GM19193 (cell line): ENCODE results near the gene MRPS31.
A peak's percentile ranks its signal among the peaks of the same experiment; 100 is the strongest.

ENCODE experiments used
- POLR2A ChIP-seq: IDR thresholded peaks from 4 replicates; pipeline ENCODE4 v1.6.1; 2011; ENCODE audit not compliant: insufficient read depth, insufficient read length; ENCODE audit errors: extremely low read depth

The MRPS31 gene

DNA sequence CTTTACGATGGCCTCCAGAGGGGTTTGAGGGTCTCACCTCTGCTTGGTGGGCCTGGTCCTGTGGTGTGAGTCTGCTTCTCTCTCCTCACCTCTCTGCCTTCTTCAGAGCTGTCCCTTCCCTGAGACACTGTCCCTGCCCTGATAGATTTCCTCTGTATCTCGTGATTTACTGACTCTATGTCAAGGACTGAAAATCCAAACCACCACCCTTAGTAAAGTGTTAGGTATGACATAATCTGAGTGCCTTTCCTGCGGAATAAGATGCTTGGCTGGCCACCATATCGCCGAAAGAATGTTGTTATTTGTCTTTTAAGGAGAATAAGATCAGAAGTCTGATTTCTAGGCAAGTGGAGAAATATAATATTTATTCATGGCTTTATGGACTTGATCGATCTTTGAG, 25.7 kb upstream of the MRPS31 start:
- TF ChIP-seq POLR2A: no peak

GRCh38 chr13:40794414-40795368, 23.7 kb upstream of the MRPS31 start:
- TF ChIP-seq POLR2A: no peak

DNA sequence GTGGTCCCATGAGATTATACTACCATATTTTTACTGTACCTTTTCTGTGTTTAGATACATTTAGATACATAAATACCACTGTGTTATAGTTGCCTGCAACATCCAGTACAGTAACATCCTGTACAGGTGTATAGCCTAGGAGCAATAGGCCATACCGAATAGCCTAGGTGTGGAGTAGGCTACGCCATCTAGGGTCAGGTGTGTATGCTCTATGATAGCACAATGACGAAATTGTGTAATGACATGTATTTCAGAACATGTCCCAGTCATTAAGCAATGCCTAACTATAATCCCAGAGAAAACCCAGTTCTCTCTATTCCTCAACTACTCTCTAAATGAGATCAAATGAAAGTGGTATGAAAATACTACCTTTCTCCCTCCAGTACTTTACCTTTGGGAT, 22.3 kb upstream of the MRPS31 start:
- no peak for TF ChIP-seq POLR2A

DNA sequence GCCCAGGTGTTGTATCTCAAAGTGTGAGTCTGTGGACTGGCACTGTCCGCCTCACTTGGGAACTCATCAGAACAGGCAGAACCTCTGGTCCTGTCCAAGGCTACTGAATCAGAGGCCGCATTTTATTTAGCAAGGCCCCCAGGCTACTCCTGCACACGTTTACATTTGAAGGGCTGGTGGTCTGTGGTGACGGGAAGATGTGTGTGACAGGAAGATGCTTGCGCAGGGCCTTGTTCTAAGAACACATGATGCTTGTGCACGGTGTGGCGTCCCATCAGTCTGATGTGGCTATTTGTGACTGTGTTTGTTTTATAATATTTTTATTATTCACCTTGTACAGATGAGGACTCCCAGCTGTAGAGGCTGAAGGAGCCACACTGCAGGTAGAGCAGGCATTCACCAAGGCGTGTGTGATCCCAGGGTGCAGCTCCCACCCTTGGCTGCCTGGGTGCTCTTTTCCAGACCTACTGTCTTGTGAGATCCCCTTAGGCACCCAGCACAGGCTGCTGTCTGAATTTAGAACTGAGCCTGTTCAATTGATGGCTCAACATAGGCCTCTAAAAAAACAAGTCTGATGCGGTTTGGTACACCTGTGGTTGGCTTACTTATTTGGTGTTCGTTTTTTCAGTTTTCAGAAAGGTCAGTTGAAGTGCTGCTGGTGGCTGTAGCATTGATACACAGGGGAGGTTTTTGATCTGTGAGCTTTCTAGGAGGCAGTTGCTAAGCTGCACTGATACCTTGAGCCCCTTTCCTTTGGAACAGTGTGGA, 21.5 kb upstream of the MRPS31 start:
- no peak for TF ChIP-seq POLR2A

DNA sequence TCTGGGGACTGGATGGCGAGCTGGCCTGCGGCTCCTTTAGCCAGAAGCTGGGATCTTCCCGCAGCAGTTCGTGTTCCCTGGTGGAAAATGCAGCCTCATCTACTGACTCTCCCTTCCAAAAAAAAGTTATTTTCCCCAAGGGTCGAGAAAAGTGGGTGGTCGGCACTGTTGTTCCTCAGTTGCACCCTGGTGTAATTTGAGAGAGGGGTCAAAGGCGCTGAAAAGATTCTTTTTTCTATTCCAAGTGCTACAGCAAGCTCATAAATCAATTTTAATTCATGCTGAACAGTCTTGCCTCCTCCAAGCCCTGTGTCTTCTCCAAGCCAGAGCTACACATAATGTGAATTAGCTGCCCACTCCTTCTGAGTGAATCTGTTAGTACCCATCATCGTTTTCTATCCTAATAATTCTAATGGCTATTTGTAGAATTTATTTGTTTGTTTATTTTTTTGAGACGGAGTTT, 19.2 kb upstream of the MRPS31 start:
- no peak for TF ChIP-seq POLR2A

- TF ChIP-seq POLR2A: peak; percentile 81
Measured at GRCh38 chr13:40789275-40790153, 18.5 kb upstream of the MRPS31 start, which contains the start of gene SLC25A15. Gene SLC25A15, plus strand, starts transcription at chr13:40789611. Its CDS starts 3,616 bp downstream, at chr13:40793227.

DNA sequence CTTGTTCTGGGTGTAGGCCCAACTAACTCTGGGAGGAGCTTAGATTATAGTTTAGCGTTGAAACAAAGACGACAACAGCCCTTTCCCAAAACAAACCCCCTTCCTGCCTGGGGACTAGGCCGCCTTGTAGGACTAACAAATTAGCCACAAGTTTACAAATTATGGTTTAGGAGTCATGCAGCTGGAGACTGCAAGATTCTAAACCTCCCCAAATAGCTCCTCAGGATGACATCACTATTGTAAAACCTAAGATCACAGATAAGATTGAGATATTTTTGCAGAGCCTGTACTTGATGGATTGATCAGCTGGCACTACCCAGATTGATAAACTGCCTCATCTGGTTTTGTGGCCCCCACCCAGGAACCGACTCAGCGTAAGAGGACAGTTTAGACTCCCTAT, 16.1 kb upstream of the MRPS31 start:
- TF ChIP-seq POLR2A: no peak

DNA sequence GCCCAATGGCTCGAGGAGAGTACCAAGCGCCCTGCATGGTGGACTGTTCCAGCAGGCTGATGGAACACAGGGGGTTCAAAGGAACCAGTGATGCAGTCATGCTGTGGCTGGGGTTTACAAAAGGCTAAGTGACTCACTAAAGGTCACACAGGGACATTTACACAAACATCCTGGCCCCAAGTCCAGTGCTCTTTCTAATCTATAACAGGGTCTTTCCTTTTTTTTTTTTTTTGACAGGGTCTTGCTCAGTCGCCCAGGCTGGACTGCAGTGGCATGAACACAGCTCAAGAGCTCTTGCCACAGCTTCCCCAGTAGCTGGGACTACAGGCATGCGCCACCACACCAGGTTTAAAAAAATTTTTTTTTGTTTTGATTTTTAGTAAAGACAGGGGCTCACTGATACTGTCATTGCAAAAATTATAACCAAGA, 15.6 kb upstream of the MRPS31 start:
- TF ChIP-seq POLR2A: no peak

- no peak for TF ChIP-seq POLR2A
Measured at GRCh38 chr13:40784540-40784939, 13.6 kb upstream of the MRPS31 start.

DNA sequence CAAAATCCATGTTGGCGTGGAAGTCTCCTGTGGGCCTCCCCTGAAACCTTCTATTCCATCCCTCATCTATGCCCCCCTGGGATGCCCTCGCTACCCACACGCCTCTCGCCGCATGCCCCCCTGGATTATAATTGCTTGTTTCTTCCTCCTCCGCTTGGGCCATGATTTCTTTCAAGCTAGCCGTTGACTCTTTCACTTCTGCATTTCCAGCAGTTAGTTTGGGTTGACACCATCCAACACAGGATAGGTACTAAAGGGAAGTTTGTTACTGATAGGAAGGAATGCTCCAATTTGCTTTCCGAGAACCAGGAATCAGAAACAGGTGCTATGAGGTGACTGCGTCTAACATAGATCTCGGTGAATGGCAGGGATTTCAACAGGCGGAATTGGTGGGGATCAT, 10.7 kb upstream of the MRPS31 start:
- TF ChIP-seq POLR2A: no peak

DNA sequence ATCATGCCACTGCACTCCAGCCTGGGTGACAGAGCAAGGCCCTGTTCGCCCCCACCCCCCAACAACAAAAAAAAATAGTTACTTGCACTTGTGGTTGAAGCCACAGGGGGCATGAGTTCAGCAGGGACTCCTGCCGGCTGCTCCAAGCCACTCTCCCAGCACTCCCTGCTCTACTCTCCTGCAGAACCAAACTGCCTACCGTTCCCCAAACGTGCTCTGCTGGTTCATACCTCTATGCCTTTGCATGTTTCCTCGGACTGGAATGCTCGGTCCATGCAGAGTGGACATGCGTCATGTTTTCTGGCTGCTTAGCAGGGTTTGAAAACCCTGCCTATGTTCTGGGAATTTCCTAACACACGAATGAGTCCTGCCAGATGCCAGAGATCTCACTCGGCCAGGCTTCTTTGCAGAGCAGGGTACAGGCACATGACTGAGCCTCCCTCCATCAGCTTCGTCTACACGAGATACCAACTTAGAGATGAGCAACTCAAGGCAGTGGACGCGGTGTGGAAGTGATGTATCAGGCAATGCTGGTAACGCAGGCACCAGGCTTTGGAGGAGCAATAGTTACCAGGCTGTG, 9.9 kb upstream of the MRPS31 start:
- no peak for TF ChIP-seq POLR2A

GRCh38 chr13:40779796-40780285, 8.9 kb upstream of the MRPS31 start:
- TF ChIP-seq POLR2A: no peak

GRCh38 chr13:40779049-40779448, 8.1 kb upstream of the MRPS31 start:
- TF ChIP-seq POLR2A: no peak

DNA sequence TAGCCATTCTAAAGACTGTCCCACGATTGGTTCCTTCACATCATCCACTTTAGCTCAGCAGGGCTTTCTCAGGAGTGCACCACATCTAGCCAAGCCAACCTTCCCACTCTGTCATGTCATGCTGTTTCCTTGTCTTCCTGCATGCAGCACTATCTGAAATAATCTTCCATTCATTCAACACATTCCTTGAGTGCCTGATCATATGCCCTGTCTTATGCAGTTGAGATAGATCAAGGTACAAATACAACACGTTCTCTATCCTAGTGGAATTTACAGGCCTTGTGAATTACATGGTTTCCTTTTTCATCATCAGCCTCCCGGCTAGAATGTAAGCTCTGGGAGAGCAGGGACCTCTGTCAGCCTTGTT, 6.8 kb upstream of the MRPS31 start:
- TF ChIP-seq POLR2A: no peak

DNA sequence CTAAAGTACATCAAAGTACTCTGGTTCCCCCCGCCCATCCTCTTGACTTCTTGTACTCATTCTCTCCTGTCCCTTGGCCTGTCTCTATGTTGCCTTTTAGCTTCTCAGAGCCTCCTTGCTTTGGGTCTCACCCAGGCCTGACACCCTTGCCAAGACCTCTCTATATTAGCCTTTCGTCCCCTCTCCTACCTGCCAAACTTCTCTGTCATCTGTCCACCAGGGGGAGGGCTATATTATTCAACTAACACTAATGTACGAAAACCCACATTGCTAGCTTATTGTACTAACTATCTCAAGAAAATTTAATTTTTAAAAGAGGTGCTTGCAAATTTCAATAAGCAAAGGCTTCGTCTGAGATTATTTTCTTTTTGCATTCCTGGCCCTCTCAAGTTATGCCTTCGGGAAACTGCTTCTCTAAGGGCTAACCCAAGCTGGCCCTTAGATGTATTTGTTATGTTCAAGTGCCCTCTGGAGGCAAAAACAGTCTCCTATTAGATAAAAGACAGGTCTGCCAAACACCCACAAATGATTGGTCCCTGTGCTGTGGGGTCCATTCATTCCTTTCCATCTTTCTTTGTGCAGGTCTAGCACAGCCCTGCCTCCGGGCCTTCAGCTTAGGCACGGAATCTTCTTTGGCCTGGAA, 6.3 kb upstream of the MRPS31 start:
- TF ChIP-seq POLR2A: no peak
